HG03066 (cell line): Measurements from ENCODE around the gene RASL10A.

Experiments
- ATAC-seq: cut with Tn5 transposase; IDR thresholded peaks from one replicate; pipeline ENCODE4 v1.9.1; 2021; ENCODE audit warnings: low read depth; ENCODE audit not compliant: unreplicated experiment

Gene RASL10A

DNA sequence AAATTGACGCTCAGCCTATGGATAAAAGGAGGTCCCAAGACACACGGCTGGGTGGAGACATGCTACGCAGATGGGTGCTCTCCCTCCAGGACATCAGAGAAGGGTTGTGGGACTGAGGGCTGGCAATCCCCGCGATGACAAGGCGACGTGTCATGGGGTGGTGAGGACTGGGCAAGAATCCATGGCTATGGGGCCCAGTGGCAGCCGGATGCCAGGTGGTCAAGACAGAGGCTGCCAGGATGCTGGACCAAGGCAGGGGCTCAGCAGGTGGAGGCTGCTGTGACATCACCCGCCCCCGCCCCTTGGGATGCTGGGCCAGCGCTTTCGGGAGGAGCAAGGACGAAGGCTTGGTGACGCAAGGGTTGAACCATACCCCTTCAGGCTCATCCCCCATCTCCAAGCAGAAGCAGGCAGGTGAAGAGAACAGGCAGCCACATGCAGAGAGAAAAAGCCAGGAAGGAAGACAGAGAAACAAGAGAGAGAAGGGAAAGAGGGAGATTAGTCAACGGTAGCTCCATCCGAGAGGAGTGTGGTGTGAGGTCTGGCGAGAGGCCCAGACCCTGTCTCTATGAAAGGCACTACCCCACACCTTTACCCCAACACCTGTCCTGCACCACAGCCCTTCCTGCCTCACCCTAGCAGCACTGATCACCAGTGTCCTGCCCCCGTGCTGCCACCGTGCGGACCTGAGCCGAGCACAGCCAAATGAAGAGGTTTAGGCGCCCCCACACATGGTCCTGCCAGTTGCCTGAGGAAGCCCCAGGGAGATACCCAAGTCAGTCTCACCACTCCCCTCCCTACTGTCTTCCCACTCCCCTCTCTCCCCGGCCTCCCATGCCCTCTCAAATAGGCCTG lies 24.1 kb upstream of the RASL10A start:
- ATAC-seq, result no peak

DNA sequence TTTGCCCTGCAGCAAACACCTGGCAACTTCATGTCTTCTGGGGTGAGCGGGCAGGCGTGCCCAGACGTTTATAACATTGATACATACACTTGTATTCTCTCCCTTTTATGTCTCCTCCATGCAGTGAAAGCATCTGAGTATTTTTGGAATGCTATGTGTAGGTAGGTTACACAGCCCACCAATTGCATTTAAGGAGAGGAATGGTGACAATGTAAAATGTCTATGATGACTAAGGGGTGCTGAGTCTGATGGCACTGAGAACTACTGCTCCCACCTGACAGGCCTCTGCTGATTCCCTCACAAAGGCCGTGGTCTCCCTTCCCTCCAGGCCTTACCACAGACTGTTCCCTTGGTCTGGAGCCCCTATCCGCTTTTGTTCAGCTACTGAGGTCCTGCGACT lies 22.9 kb upstream of the RASL10A start:
- no peak for ATAC-seq

DNA sequence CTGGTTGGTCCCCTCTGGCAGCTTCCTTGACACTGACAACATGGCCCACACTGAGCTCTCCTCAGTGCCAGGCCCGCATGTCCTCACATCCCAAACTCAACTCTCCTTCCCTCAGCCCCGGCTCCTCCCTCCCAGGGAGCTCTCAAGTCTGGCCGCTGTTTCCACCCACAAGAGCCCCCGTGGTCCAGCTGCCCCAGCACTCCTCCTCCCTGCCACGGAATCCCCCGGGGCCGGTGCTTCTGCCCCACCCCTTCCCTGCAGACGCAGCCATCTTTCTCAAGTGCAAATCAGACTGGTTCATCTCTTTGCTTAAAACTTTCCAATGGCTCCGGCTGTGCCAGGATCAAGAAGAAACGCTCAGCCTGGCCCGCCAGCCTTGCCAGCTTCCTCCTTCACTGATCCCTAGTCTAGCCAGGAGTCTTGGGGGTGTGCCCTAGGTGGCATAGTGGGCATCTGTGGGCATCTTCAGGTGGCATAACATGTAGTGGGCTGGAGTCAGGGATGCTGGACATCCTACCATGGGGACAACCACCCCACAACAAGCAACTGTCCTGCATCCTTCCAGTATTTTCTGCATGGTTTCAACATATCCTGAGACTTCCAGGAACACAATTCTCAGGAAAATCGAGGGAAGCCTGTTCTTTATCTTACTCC lies 22.3 kb upstream of the RASL10A start:
- ATAC-seq, result no peak

DNA sequence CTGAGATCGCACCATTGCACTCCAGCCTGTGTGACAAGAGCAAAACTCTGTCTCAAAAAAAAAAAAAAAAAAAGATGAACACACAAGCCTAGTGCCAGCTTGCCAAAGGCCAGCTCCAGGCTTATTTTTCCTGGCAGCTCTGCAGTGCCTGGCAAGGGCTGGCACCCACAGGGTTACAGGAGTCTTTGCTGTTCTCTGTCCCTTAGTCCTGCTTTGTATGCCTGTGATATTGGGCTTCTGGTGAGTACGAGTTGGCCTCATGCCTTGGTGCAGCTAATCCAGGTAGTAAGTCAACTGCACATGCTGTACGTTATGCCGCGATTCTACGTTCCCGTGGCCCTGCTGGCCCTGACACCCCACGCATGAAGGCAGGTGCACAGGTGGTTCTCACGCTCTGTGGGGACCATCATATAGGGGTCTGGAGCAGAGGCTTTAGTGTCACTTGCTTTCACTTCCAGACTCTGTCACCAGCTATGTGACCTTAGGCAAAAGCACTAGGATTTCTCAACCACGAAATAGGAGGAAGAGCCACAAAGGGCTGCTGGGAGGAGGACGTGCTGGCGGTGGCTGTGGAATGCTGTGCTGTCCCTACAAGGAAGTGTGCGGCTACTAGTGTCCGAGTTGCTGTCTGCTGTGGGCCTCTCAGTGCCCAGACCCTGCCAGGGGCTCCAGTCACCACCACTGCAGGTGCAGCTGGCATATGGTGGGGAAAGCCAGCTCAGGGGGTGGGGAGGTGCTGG lies 21.4 kb upstream of the RASL10A start:
- no peak for ATAC-seq

DNA sequence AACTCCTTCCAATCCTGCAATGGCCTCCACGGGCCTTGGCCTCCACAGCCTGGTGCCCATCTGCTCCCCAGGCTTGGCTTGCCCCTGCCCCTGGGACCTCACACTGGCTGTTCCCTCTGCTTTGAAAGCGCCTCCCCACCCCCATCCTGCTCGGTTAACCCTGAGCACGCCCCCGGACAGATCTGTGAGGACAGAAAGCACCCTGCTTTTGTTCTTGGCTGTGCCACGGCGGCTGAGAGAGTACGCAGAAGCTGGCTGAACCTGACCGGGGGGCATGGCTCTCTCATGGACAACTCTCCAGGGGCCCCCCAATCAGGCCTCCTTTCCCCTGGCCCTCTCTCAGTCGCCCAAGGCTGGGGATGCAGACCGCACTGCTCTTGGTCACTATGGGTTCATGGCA lies 20.2 kb upstream of the RASL10A start:
- ATAC-seq, result no peak

DNA sequence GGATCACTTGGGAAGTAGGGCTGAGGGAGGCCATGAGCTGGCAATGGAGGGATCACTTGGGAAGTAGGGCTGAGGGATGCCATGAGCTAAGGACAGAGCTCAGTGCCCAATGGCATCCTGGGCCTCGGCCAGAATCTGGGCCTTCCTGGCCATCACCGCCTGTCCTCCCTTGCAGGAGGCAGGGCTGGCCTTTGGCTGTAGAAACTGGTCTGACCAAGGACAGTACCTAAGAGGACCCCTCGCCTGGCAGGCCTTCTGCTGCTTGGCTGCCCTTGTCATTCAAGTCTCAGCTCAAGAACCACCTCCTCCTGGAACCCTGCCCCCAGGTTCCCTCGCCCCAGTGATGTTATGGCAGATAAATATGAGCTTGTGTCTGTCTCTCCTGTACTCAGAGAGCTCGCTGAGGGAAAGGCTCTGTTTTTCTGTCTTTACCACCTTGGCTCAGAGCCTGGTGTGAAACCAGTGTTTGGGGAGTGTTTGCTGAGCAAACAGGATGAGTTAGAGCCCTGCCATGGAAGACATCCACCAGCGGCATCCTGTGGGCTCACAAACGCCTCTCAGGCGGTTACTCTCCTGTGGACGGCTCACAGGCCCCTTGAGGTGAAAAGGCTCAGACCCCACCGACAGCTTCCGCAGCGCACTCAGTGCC lies 19.3 kb upstream of the RASL10A start:
- ATAC-seq, result no peak

DNA sequence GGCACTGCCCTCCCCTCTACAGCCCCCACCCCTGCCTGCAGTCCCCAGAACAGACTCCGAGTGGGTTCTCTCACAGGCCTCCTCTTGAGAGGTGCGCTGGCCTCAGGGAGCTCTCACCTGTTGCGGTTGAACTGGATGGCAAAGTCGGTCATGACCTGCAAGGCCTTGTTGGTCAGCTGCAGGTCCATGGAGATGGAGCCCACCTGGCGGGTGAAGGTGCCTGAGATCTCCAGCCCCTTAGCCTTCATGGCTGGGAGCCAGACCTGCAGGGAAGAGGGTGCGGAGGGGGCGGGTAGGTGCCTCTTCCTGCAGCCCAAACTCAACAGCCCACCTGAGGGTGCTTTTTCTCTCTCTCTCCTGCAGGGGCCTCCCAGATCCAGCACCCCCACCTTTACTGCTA lies 18.7 kb upstream of the RASL10A start:
- ATAC-seq, result no peak

DNA sequence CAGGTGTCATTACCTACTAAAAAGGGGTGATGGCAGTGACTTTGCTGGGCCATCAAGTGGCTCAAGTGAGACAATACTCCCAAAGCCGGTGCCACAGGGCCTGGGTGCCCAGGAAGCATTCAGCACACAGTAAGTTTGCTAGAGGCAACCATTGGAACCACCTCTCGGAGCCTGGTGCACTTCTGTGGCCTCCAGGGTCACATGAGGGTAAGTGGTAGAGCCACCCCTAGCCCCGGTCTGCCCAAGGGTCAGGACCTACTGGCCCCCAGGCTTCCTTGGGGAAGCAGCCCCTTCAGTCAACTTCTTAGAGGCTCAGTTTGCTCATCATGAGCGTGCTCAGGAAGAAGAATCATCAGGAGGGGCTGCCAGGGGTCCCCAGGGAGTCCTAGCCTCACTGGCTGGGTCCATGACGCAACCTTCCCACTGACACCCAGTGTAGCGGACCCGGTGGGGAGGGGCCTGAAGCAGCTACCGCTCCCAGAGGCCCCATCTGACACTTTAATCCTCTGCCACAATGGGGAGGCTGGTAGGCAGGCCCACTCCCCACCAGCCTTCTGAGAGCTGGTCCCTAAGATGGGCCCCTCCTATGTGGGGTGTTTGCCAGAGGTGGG lies 17.5 kb upstream of the RASL10A start:
- no peak for ATAC-seq

DNA sequence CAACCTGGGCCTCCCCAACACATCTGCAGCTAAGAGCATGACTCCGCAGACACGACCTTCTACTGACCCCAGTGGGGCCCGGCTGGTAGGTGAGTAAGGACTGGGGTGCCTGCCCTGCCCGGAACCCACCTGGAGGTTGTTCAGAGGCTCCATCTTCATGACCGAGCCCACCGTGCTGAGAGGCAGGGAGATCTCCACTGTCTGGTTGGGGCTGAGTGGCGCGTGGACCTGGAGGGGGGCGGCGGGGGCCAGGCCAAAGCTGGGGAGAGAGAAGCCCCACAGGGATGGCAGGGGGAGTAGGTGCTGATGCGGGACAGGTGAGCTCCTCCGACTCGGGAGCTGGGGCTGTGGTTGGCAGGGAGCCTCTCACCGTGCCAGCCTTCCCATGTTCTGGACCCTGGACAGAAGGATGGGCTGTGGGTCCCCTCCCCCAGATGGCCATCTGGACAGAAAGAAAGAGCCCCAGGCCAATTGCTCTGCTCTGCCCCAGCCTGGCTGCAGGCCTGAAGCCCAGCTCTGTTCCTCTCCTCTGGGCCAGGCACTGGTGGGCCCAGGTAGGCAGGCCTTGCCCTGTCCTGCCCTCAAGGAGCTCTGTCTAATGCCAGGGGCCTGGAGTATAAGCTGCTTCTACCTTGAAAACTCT lies 16.3 kb upstream of the RASL10A start:
- ATAC-seq, result no peak

DNA sequence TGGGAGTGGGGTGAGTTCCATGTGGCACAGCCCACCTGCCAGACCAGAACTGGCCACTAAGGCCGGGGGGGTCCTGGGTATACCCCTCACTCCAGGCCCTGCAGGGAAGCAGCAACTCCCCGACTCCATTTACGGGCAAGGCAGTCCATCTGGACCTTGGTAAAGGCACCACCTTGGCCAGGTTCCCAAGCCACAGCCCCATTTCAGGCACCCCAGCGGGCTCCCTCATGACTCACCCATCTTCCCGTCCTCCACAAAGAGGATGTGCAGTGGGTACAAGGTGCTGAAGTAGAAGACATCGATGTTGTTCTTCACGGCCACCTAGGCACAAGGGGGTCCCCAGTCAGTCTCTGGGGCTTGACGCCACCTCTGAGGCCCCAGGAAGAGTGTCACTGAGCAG lies 15.7 kb upstream of the RASL10A start:
- no peak for ATAC-seq

DNA sequence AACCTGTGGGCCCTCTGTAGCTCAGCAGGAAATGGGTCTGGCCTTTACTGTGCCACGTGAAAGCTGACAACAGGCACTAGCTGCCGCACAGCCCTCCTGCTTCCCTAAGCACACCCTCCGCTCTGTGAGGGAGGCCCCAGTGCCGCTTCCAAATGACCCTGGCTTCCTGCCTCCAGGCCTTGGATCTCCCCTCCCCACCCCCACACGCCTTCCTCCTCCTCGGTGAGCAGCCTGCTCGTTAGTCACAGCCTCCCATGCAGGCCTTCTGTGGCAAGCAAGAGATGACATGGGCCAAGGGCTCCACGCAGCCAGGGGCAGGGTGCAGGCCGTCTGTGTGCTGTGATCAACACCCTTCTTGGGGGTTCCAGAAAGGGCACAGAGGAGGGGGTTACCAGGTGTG lies 15.3 kb upstream of the RASL10A start:
- ATAC-seq, result no peak

DNA sequence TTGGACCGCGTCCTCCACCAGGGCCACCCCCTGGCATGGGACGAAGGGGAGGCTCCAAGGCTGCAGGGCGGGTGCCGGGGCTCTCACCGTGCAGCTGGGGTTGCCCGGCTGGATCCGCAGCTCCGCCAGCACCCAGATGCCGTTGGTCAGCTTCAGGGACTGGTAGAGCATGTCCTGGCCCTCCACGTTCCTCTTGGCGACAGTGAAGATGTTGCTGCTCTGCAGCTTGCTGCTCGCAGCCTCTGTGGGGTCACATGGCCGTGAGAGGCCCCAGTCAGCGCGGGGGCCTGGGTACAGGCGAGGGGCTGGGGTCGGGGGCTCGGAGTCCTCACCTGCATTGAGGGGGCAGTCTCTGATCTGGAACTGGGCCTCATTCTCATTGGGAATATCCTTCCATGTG lies 14.8 kb upstream of the RASL10A start:
- ATAC-seq, result no peak

DNA sequence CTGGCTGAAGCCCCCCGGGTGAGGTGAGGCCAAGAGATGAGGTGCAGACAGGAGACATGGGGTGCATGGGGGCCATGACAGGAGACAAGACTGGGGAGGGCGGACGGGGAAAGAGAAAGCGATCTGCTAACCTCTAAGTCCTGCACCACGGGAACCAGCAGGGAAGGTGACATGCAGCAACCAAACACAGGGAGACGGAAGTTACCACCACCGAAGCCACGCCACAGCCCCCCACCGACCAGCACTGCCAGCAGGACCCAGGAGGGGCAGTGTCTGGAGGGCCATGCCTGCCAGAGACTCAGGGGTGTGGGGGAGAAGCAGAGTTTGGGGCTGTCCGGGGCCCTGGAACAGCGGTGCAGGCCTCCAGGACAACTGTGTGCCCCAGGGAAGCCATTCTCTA lies 14.1 kb upstream of the RASL10A start:
- ATAC-seq, result no peak

DNA sequence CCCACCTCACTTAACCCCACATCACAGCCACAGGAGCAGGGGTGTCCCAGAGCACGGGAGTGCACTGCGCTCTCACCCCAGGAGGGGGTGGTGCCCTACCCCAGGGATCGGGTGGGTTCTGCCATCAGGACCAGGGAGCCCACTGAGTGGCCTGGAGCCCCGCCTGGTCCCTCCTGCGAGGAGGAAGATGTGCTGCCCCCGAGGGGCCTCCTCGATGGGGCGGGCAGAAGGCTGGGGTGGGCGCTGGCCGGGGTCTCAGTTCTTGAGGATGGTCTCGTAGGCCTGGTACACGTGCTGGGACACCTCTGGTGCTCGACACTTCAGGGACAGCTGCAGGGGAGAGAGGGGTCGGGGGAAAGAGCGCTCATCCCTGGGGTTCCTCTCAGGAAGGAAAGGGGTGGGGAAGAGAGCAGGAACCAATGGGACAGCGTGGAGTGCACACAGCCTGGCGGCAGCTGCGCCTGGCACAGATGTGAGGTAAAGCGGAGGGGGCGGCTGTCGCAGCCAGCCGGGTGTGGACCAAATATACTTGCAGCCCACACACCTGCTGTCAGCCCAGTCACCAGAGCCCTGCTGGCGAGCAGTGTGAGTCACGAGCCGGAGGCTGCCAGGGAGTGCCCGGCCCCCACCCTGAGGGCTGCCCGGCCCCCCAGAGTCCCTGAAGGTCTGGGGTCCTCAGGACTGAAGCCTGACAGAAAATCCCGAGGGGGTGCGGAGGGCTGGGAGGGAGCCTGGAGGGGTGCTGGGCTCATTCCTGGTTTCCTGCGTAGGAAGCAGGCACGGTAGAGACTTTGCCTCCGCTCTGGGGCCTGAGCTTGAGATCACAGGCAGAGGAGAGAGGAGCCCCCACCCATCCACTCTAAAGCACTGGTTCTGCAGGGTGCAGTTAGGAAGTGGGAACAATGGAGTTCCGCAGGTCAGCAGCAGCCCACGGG lies 13.3 kb upstream of the RASL10A start:
- no peak for ATAC-seq

DNA sequence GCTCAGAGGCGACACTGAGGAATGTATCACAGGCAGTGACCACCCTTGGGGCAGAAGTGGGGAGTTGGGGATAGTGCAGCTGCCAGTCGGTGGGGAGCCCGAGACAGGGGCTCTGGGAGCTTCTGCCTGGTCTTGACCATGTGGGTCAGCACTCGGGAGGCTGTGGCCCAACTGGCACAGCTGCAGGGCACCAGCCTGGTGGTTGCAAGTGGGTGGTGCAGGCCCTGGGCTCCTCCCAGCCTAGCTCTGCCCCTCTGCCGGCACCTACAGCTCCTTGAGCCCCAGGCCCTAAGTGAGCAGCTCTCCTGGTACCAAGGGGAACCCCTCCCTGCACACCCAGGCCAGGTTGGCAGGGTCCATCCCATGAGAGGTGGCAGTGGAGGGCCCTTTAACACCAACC lies 12.6 kb upstream of the RASL10A start:
- ATAC-seq, result no peak

DNA sequence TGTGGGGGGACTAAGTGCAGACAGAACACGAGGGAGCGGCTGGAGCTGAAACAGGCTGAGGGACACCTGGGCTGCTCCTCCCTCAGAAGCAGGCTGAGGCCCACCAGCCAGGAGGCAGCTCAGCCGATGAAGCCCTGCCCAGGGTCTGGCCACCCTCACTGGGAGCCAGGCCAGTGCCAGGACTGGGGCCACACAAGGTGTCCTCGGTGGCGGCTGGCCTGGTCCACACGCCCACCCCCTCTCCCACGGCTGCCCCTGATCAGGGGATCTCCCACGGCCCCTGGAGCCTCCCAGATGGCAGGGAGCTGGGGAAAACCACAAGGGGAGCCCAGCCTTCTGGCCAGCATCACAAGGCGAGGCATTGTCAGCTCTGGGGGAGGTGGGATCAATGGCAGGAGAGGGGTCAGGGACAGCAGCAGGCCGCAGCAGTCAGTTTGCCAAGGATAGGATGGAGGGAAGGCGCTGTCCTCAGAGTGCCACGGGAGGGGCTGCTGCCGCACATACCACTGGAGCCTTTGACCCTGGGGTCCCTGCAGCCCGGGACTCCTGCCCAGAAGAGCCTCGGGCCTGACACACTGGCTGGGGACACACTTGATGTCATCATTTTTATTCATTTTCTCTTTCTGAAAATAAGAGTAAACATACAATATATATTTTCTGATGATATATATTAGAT lies 11.7 kb upstream of the RASL10A start:
- no peak for ATAC-seq

DNA sequence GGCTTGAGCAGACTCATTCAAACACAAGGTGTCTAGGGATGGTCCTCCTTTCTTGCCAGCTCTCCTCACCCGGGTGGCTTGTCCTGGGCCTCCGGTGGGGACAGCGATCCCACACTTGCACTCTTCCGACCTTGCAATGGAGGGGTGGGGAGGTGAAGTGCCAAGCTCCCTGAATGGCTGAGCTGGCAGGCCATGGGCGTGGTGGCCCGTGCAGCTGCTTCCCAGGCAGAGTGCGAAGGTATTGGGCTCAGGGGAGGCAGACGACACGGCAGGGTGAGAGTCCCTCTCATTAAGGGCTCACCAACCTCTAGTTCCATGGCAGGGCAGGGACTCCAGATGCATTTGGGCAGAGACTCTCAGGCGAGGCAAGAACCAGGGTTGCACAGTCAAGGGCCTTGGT lies 11.0 kb upstream of the RASL10A start:
- ATAC-seq, result no peak

DNA sequence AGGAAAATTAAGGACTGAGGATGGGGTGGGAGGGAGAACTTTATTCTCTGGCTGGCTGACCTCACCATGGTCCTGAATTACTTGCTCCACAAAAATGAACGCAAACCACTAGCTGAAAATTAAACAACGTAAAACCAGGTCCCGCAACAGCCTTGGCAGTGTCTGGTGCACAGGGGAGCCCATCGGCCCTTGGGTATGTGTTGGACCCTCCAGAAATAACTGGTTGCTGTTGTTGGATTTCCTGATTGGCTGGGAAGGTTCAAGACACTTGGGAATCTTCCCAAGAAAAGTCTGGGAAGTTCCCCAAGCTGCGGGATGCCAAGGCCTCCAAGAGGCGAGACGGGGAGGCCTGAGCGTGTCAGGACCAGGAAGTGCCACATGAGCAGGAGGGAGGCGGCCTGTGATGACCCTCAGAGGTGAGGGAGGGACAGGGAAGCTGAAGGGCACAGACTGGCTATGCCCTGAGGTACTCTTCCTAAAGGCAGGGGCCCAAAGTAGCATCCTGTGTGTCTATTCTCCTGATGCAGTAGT lies 10.4 kb upstream of the RASL10A start:
- ATAC-seq, result no peak
